Measurements from ENCODE around the gene STRADB. TPM values are rescaled to one million over a fixed set of nuclear protein-coding genes. Genes with fewer than 3 reads are reported as not detected.

The STRADB gene
- total and polyA plus RNA-seq, 12 donors, result 20.3 to 77.6 (median 54.6) TPM

DNA sequence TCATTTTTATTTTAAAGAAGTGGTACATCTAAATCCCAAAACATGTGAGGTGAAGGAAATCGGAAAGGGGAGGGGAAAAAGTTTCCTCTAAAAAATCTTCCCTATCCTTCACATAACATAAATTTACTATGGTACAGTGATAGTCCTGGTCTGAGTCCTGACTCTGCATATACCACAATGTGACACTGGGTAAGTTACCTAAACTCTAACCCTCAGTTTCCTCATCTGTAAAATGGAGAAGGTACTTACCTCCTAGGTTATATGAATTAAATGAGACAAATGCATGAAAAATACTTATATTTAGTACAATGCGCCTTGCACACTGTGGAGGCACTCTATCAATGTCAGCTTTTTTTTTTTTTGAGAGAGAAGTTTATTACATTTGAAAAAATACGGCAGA, 42.6 kb upstream of the STRADB start:
- ATAC-seq (no peak), DNase-seq (no peak)
- H3K27ac ChIP-seq, result peak overlapping the region in 4 of 10 donors; percentile 22 to 90 (median 60)
- WGBS, 2 donors, result 95 to 100% methylated on average over 3 of the region's 3 CpGs
- peaks cover 5 to 95% (median 57%) of the 10 kb centered on the region in 9 donors for H3K4me1 ChIP-seq
- H3K9me3 ChIP-seq, result no peaks in the 10 kb centered on the region
- TF ChIP-seq CTCF (IDR thresholded peaks at IDR 0.05), result no peak
- H3K4me3 ChIP-seq, result no peak overlapping the region
- H3K36me3 ChIP-seq, result peaks cover 0 to 10% (median 0%) of the 10 kb centered on the region in 9 donors
- no peaks in the 10 kb centered on the region for H3K27me3 ChIP-seq
- intact Hi-C loops (cut with DNase I), result loop anchor here in 1 of 10 donors (10.0 kb wide), 1 partner anchor 236 kb away; the partner anchor contains the start of gene TMEM237

DNA sequence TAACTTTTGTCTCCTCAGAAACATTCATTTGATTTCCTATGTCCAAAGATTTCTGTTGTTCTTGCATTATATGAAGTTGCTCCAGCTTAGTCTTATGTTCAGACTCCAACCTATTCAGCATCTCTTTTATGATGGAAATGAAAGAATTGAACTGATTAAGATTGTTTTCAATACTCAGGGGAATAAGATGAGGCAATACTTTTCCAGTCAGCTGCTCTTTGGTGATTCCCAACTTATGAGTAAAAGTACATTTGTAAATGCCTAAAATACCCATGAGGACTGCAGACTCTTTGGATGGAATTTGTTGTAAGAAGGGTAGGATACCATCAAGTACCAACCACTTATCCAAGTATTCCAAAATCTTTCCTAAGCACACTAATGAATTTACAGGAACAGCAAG, 40.1 kb upstream of the STRADB start:
- peaks cover 5 to 95% (median 60%) of the 10 kb centered on the region in 9 donors for H3K4me1 ChIP-seq
- TF ChIP-seq CTCF (IDR thresholded peaks at IDR 0.05), result no peak

GRCh38 chr2:201413143-201413542, 38.4 kb upstream of the STRADB start:
- H3K27me3 ChIP-seq, result no peaks in the 10 kb centered on the region
- H3K36me3 ChIP-seq, result peaks cover 0 to 3% (median 0%) of the 10 kb centered on the region in 9 donors
- ATAC-seq, result peak; percentile 29 to 82 (median 54)
- H3K9me3 ChIP-seq, result no peaks in the 10 kb centered on the region
- no peak for DNase-seq
- TF ChIP-seq CTCF (IDR thresholded peaks at IDR 0.05), result peak in 1 of 9 donors; percentile 24
- intact Hi-C loops (cut with DNase I), result loop anchor here in 3 of 10 donors (2.0 to 5.0 kb wide), 2 partner anchors 38 to 39 kb away; partner anchors contain the start of genes STRADB (in 3 of the 3) and TRAK2 (in 3 of the 3)
- 14 to 19% methylated on average over 2 of the region's 2 CpGs for WGBS, 2 donors
- peak overlapping the region; percentile 24 to 90 (median 80) for H3K27ac ChIP-seq
- no peak overlapping the region for H3K4me3 ChIP-seq
- peaks cover 5 to 78% (median 48%) of the 10 kb centered on the region in 9 donors for H3K4me1 ChIP-seq

More for the DNA sequence above, 40.1 kb upstream of the STRADB start:
- ATAC-seq (peak in 1 of 8 donors; percentile 30), DNase-seq (no peak)
- no peaks in the 10 kb centered on the region for H3K27me3 ChIP-seq
- no peaks in the 10 kb centered on the region for H3K9me3 ChIP-seq
- intact Hi-C loops (cut with DNase I), result loop anchor here in 2 of 10 donors (5.0 kb wide), 1 partner anchor 41 kb away; the partner anchor contains the start of genes STRADB (in 2 of the 2) and TRAK2 (in 2 of the 2)
- no peak overlapping the region for H3K4me3 ChIP-seq
- no peaks in the 10 kb centered on the region for H3K36me3 ChIP-seq
- H3K27ac ChIP-seq, result peak overlapping the region in 6 of 10 donors; percentile 6 to 90 (median 60)

- no peak for TF ChIP-seq CTCF (IDR thresholded peaks at IDR 0.05)
- 42 to 49% methylated on average over 4 of the region's 4 CpGs for WGBS, 2 donors
- H3K4me1 ChIP-seq, result peaks cover 5 to 76% (median 51%) of the 10 kb centered on the region in 9 donors
- no peaks in the 10 kb centered on the region for H3K27me3 ChIP-seq
- intact Hi-C loops (cut with DNase I), result loop anchor here in 3 of 10 donors (2.0 to 5.0 kb wide), 2 partner anchors 37 to 39 kb away; partner anchors contain the start of genes STRADB (in 3 of the 3) and TRAK2 (in 3 of the 3)
- H3K27ac ChIP-seq, result peak overlapping the region; percentile 24 to 90 (median 80)
- H3K36me3 ChIP-seq, result peaks cover 0 to 6% (median 0%) of the 10 kb centered on the region in 9 donors
- no peaks in the 10 kb centered on the region for H3K9me3 ChIP-seq
- ATAC-seq (peak in 1 of 8 donors; percentile 18), DNase-seq (no peak)
- peak overlapping the region in 4 of 10 donors; percentile 16 to 31 (median 20) for H3K4me3 ChIP-seq
Measured at GRCh38 chr2:201413552-201413951, 38.0 kb upstream of the STRADB start.
